Measurements from ENCODE around the gene SRMS.

SRMS gene

GRCh38 chr20:63553251-63553932 is 5.8 kb upstream of the SRMS start:
- no peak for DNase-seq (ENCODE audit: low read depth, low spot score)

- DNase-seq (ENCODE audit: low read depth, low spot score): no peak
Observed at GRCh38 chr20:63552481-63553249, 5.1 kb upstream of the SRMS start.

GRCh38 chr20:63551068-63551467 is 3.5 kb upstream of the SRMS start:
- DNase-seq (ENCODE audit: low read depth, low spot score): no peak

GRCh38 chr20:63549679-63550282 is 2.2 kb upstream of the SRMS start:
- no peak for DNase-seq (ENCODE audit: low read depth, low spot score)

- DNase-seq (ENCODE audit: low read depth, low spot score): no peak
Observed at GRCh38 chr20:63549019-63549418, 1.5 kb upstream of the SRMS start.

- DNase-seq (ENCODE audit: low read depth, low spot score): no peak
Observed at GRCh38 chr20:63548542-63548941, 993 bp upstream of the SRMS start.

- no peak for DNase-seq (ENCODE audit: low read depth, low spot score)
Observed at GRCh38 chr20:63546956-63547724, 409 bp downstream of the SRMS start.

GRCh38 chr20:63546256-63546955 is 1.1 kb downstream of the SRMS start:
- DNase-seq (ENCODE audit: low read depth, low spot score): no peak

- DNase-seq (ENCODE audit: low read depth, low spot score): no peak
Observed at GRCh38 chr20:63545814-63546213, 1.7 kb downstream of the SRMS start.

- DNase-seq (ENCODE audit: low read depth, low spot score): no peak
Observed at GRCh38 chr20:63544958-63545516, 2.5 kb downstream of the SRMS start.

GRCh38 chr20:63544241-63544957 is 3.1 kb downstream of the SRMS start:
- DNase-seq (ENCODE audit: low read depth, low spot score): no peak

GRCh38 chr20:63543733-63544132 is 3.8 kb downstream of the SRMS start:
- no peak for DNase-seq (ENCODE audit: low read depth, low spot score)

GRCh38 chr20:63543131-63543530 is 4.4 kb downstream of the SRMS start:
- no peak for DNase-seq (ENCODE audit: low read depth, low spot score)

- no peak for DNase-seq (ENCODE audit: low read depth, low spot score)
Observed at GRCh38 chr20:63542696-63543095, 4.9 kb downstream of the SRMS start.

- no peak for DNase-seq (ENCODE audit: low read depth, low spot score)
Observed at GRCh38 chr20:63542031-63542559, 5.5 kb downstream of the SRMS start.

GRCh38 chr20:63541371-63541770 is 6.2 kb downstream of the SRMS start:
- no peak for DNase-seq (ENCODE audit: low read depth, low spot score)

GRCh38 chr20:63540417-63541186 is 6.9 kb downstream of the SRMS start:
- DNase-seq (ENCODE audit: low read depth, low spot score): no peak

GRCh38 chr20:63539441-63540370 is 7.8 kb downstream of the SRMS start:
- no peak for DNase-seq (ENCODE audit: low read depth, low spot score)
